Measurements from ENCODE around the gene PTPRD. TPM values are rescaled to one million over a fixed set of nuclear protein-coding genes. Genes with fewer than 3 reads are reported as not detected.

Gene PTPRD
- total RNA-seq, 1 donor from 2014 or later: 139 TPM

DNA sequence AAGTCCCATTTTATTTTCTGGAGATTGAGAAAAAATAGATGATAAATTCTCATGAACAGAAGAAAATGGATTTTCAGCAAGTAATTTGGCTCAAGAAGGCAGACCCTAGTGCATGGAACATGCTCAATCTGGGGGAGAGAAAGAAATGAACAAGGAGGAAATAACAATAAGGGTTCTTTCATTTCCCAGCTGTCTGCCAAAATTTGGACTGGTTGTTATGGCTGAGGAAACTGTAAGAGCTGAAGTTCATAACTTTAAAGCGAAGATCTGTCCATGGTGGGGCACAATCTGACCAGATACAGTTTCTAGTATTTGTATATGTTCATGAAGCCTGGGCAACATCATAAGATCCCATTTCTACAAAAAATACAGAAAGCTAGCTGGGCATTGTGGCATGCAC, 1426.7 kb downstream of the PTPRD start:
- Mint-ChIP-seq H3K4me3 (no peak overlapping the region), H3K4me1 (no peaks in the 10 kb centered on the region), H3K36me3 (ENCODE audit: low read depth) (no peaks in the 10 kb centered on the region), H3K27me3 (ENCODE audit: low read depth) (no peaks in the 10 kb centered on the region), H3K27ac (ENCODE audit: unreplicated experiment) (no peak overlapping the region), H3K9me3 (no peaks in the 10 kb centered on the region)
- TF ChIP-seq, protein P1, sequence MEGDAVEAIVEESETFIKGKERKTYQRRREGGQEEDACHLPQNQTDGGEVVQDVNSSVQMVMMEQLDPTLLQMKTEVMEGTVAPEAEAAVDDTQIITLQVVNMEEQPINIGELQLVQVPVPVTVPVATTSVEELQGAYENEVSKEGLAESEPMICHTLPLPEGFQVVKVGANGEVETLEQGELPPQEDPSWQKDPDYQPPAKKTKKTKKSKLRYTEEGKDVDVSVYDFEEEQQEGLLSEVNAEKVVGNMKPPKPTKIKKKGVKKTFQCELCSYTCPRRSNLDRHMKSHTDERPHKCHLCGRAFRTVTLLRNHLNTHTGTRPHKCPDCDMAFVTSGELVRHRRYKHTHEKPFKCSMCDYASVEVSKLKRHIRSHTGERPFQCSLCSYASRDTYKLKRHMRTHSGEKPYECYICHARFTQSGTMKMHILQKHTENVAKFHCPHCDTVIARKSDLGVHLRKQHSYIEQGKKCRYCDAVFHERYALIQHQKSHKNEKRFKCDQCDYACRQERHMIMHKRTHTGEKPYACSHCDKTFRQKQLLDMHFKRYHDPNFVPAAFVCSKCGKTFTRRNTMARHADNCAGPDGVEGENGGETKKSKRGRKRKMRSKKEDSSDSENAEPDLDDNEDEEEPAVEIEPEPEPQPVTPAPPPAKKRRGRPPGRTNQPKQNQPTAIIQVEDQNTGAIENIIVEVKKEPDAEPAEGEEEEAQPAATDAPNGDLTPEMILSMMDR (conservative IDR thresholded peaks at IDR 0.05): no peak
- DNase-seq (ENCODE audit: low read depth, low spot score): no peak

DNA sequence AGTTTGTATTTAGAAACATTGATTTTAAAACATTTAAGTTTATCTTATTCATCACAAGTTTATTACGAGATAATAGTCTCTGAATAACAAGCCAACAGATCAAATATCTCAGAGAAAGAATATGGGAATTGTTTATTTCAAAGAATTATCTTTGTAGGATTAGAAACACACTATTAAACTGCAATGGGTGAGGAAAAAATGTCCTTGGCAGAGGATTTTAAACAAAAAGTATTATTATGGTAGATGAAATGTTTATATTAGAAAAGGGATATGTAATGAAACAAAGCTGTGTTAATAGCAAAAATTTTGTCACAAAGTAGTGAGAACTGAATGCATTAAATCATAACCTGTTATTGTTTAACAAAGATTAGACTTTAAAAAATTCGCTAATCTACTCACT, 1430.4 kb downstream of the PTPRD start:
- Mint-ChIP-seq H3K27me3 (ENCODE audit: low read depth) (no peaks in the 10 kb centered on the region), H3K36me3 (ENCODE audit: low read depth) (no peaks in the 10 kb centered on the region), H3K4me1 (no peaks in the 10 kb centered on the region), H3K27ac (ENCODE audit: unreplicated experiment) (no peak overlapping the region), H3K4me3 (no peak overlapping the region), H3K9me3 (no peaks in the 10 kb centered on the region)
- no peak for DNase-seq (ENCODE audit: low read depth, low spot score)
- TF ChIP-seq, protein P1 (conservative IDR thresholded peaks at IDR 0.05): no peak

DNA sequence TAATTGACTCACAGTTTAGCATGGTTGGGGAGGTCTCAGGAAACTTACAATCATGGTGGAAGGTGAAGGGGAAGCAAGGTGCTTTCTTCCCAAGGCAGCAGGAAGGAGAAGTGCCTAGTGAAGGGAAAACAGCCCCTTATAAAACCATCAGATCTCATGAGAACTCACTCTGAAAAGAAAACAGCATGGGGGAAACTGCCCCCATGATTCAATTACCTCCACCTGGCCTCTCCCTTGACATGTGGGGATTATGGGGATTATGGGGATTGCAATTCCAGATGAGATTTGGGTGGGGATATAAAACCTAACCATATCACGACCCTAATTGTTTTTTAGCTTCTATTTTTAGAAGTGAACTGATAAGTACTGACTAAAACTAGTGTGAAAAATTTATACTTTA, 1435.7 kb downstream of the PTPRD start:
- no peak for DNase-seq (ENCODE audit: low read depth, low spot score)
- H3K27me3 Mint-ChIP-seq (ENCODE audit: low read depth): no peaks in the 10 kb centered on the region
- no peaks in the 10 kb centered on the region for H3K4me1 Mint-ChIP-seq
- H3K36me3 Mint-ChIP-seq (ENCODE audit: low read depth): no peaks in the 10 kb centered on the region
- TF ChIP-seq, protein P1 (conservative IDR thresholded peaks at IDR 0.05): no peak
- H3K4me3 Mint-ChIP-seq: no peak overlapping the region
- H3K27ac Mint-ChIP-seq (ENCODE audit: unreplicated experiment): no peak overlapping the region
- no peaks in the 10 kb centered on the region for H3K9me3 Mint-ChIP-seq

DNA sequence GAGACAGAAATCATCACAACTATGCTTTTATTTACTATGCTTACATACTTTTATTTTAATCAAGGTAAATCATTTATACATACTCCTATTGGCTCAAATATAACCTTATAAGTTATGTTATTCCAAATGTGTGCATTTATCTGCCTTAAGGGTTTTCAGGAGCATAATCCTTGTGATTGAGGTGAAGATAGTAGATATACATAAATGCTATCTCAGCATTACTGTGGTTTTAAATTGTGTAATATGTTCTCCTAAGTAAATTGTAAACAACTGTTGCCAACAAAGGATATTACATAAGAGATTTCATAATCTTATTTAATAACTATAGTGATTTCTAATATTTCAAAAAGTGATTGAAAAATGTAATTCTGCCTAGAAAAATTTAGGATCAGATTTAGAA, 1438.4 kb downstream of the PTPRD start:
- Mint-ChIP-seq H3K4me1 (no peaks in the 10 kb centered on the region), H3K36me3 (ENCODE audit: low read depth) (no peaks in the 10 kb centered on the region), H3K27ac (ENCODE audit: unreplicated experiment) (no peak overlapping the region), H3K27me3 (ENCODE audit: low read depth) (no peaks in the 10 kb centered on the region), H3K4me3 (no peak overlapping the region), H3K9me3 (no peaks in the 10 kb centered on the region)
- no peak for DNase-seq (ENCODE audit: low read depth, low spot score)
- TF ChIP-seq, protein P1 (conservative IDR thresholded peaks at IDR 0.05): no peak

DNA sequence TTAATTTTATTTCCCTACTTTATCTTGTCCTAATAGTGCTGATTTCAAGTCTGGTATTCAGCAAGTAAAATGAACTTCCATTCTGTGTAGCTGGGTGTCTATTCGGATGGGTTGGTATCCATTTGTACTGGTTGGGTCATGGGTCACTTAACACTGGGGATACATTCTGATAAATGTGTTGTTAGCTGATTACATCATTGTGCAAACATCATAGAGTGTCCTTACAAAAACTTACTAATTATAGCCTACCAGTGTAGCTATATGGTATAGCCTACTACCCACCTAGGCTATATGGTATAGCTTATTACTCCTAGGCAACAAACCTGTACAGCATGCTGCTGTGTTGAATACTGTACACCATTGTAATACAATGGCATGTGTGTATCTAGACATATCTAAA, 1439.5 kb downstream of the PTPRD start:
- H3K9me3 Mint-ChIP-seq: no peaks in the 10 kb centered on the region
- H3K27me3 Mint-ChIP-seq (ENCODE audit: low read depth): no peaks in the 10 kb centered on the region
- H3K4me3 Mint-ChIP-seq: no peak overlapping the region
- TF ChIP-seq, protein P1 (conservative IDR thresholded peaks at IDR 0.05): no peak
- H3K36me3 Mint-ChIP-seq (ENCODE audit: low read depth): no peaks in the 10 kb centered on the region
- no peak overlapping the region for H3K27ac Mint-ChIP-seq (ENCODE audit: unreplicated experiment)
- no peaks in the 10 kb centered on the region for H3K4me1 Mint-ChIP-seq
- no peak for DNase-seq (ENCODE audit: low read depth, low spot score)

Measured in neural crest cell (in vitro differentiated cells).